Globus pallidus (tissue), 1 donor: ENCODE measurements around the gene COG3.

Experiments used
- DNase-seq: peaks from one replicate; pipeline ENCODE4 v3.0.0-alpha.2; 2015; ENCODE audit warnings: low spot score

COG3 gene

GRCh38 chr13:45545686-45546409 is 81.1 kb downstream of the COG3 start:
- no peak for DNase-seq

- DNase-seq, result no peak
These were observed 81.6 kb downstream of the COG3 start for GRCh38 chr13:45546410-45546765.

GRCh38 chr13:45548281-45548680 is 83.5 kb downstream of the COG3 start:
- no peak for DNase-seq

- no peak for DNase-seq
These were observed 89.9 kb downstream of the COG3 start for GRCh38 chr13:45554604-45555109.

- DNase-seq, result no peak
These were observed 99.5 kb downstream of the COG3 start for GRCh38 chr13:45564133-45564776.

- no peak for DNase-seq
These were observed 100.6 kb downstream of the COG3 start for GRCh38 chr13:45565331-45565730.

GRCh38 chr13:45575146-45575829 is 110.5 kb downstream of the COG3 start:
- no peak for DNase-seq

- no peak for DNase-seq
These were observed 111.1 kb downstream of the COG3 start for GRCh38 chr13:45575830-45576180.

GRCh38 chr13:45576466-45576865 is 111.7 kb downstream of the COG3 start:
- no peak for DNase-seq

GRCh38 chr13:45582408-45583076 is 117.8 kb downstream of the COG3 start:
- DNase-seq, result no peak

GRCh38 chr13:45584816-45585215 is 120.1 kb downstream of the COG3 start:
- DNase-seq, result no peak
